CD14-positive monocyte (primary cell): ENCODE measurements around the gene AFF3. TPM values are rescaled to one million over a fixed set of nuclear protein-coding genes. Genes with fewer than 3 reads are reported as not detected.
A peak's percentile ranks its signal among the peaks of the same experiment; 100 is the strongest.

ENCODE experiments used
- DNase-seq, 3 donors: peaks; one replicate each; pipeline ENCODE4 v3.0.0-alpha.2; 2011 to 2022
- H2AFZ ChIP-seq: 2 replicates; pipeline ENCODE4 v1.6.0; 2012; ENCODE audit warnings: mild to moderate bottlenecking, low read depth, low read length, inconsistent platforms; ENCODE audit not compliant: insufficient read depth, poor library complexity, severe bottlenecking
- H3K27ac ChIP-seq, 2 donors: 1 replicate in 1 of 2; 2 replicates in 1 of 2; pipeline ENCODE4 v1.5.1; 2012 to 2013; ENCODE audit warnings: low read length in 2 of 2, control low read depth in 1 of 2, inconsistent platforms in 1 of 2, low read depth in 1 of 2, mild to moderate bottlenecking in 1 of 2
- H3K27me3 ChIP-seq, 2 donors: one replicate each; pipeline versions ENCODE4 v1.6.0 to v1.6.1; 2011 to 2013; ENCODE audit warnings: low read length in 2 of 2; ENCODE audit not compliant: control insufficient read depth in 2 of 2, insufficient read depth in 2 of 2
- H3K36me3 ChIP-seq, 2 donors: replicated peaks in 1 of 2; 1 replicate in 1 of 2; 2 replicates in 1 of 2; pipeline versions ENCODE4 v1.5.1 to v1.6.1; 2012 to 2013; ENCODE audit warnings: low read length in 2 of 2, control low read depth in 1 of 2, inconsistent platforms in 1 of 2, mild to moderate bottlenecking in 1 of 2; ENCODE audit not compliant: insufficient read depth in 2 of 2, control insufficient read depth in 1 of 2
- H3K4me1 ChIP-seq, 2 donors: 1 replicate in 1 of 2; 2 replicates in 1 of 2; pipeline versions ENCODE4 v1.5.1 to v1.6.1; 2012 to 2013; ENCODE audit warnings: low read length in 2 of 2, control low read depth in 1 of 2, inconsistent platforms in 1 of 2, mild to moderate bottlenecking in 1 of 2, moderate library complexity in 1 of 2; ENCODE audit not compliant: insufficient read depth in 2 of 2, control insufficient read depth in 1 of 2
- H3K4me2 ChIP-seq: replicated peaks from 2 replicates; pipeline ENCODE3; 2012; ENCODE audit warnings: low read length, moderate library complexity, mild to moderate bottlenecking; ENCODE audit not compliant: poor library complexity, severe bottlenecking; ENCODE audit errors: extremely low read depth
- H3K4me3 ChIP-seq, 3 experiments: fragments of 200-600 bp in 1 of 3; sonication (generic) in 1 of 3; replicated peaks in 1 of 3; 1 replicate in 2 of 3; 2 replicates in 1 of 3; pipeline ENCODE4 v1.5.1; 2011 to 2013; ENCODE audit warnings: low read length in 3 of 3, mild to moderate bottlenecking in 3 of 3, control low read depth in 2 of 3, low read depth in 2 of 3, inconsistent platforms in 1 of 3, moderate library complexity in 1 of 3
- H3K79me2 ChIP-seq: 2 replicates; pipeline ENCODE4 v1.6.0; 2012; ENCODE audit warnings: mild to moderate bottlenecking, control low read depth, inconsistent platforms, low read length, moderate library complexity; ENCODE audit not compliant: insufficient read depth
- H3K9ac ChIP-seq: 2 replicates; pipeline ENCODE4 v1.6.0; 2017; ENCODE audit warnings: low read length, mild to moderate bottlenecking; ENCODE audit not compliant: insufficient read depth, poor library complexity, severe bottlenecking
- H3K9me3 ChIP-seq, 2 donors: replicated peaks in 1 of 2; 1 replicate in 1 of 2; 2 replicates in 1 of 2; pipeline versions ENCODE4 v1.5.1 to v1.6.1; 2012 to 2013; ENCODE audit warnings: low read length in 2 of 2, control low read depth in 1 of 2; ENCODE audit not compliant: control insufficient read depth in 1 of 2, insufficient read depth in 1 of 2
- H4K20me1 ChIP-seq: 2 replicates; pipeline ENCODE4 v1.6.0; 2012; ENCODE audit warnings: mild to moderate bottlenecking, low read length, control low read depth, moderate library complexity; ENCODE audit not compliant: insufficient read depth
- H3K27ac Mint-ChIP-seq, 7 donors: one replicate each; pipeline ENCODE4 v1.8.0; 2020; ENCODE audit warnings: mild to moderate bottlenecking in 7 of 7, mixed read lengths in 7 of 7, moderate library complexity in 6 of 7, inconsistent platforms in 2 of 7
- H3K27me3 Mint-ChIP-seq, 3 donors: one replicate each; pipeline ENCODE4 v1.8.0; 2021 to 2022; ENCODE audit warnings: low read depth in 3 of 3, mild to moderate bottlenecking in 3 of 3, mixed read lengths in 3 of 3, moderate library complexity in 3 of 3, inconsistent platforms in 1 of 3
- H3K36me3 Mint-ChIP-seq, 2 donors: one replicate each; pipeline ENCODE4 v1.8.0; 2020; ENCODE audit warnings: mixed read lengths in 2 of 2, inconsistent platforms in 1 of 2, mild to moderate bottlenecking in 1 of 2
- H3K4me1 Mint-ChIP-seq: one replicate; pipeline ENCODE4 v1.8.0; 2020; ENCODE audit warnings: mild to moderate bottlenecking, mixed read lengths
- H3K4me3 Mint-ChIP-seq, 2 donors: one replicate each; pipeline ENCODE4 v1.8.0; 2020; ENCODE audit warnings: mild to moderate bottlenecking in 2 of 2, mixed read lengths in 2 of 2, moderate library complexity in 1 of 2
- H3K9me3 Mint-ChIP-seq, 7 donors: one replicate each; pipeline ENCODE4 v1.8.0; 2020 to 2022; ENCODE audit warnings: mixed read lengths in 7 of 7, mild to moderate bottlenecking in 6 of 7, moderate library complexity in 6 of 7, inconsistent platforms in 2 of 7
- whole genome bisulfite sequencing: methylation state at CpG from one replicate; pipeline ENCODE4 v1.1.5; 2013; ENCODE audit warnings: missing lambda C conversion rate; ENCODE audit not compliant: insufficient coverage; 5-methylcytosine and 5-hydroxymethylcytosine counted together
- intact Hi-C, 2 donors: fragments of 100-400 bp; cut with micrococcal nuclease; formaldehyde crosslinking; loops; one replicate each; pipeline versions ENCODE4 v1.15.0 to v1.15.1; 2023
- polyA plus RNA-seq, 3 donors: library from polyadenylated mRNA; depleted of rRNA in 1 of 3; unstranded in 2 of 3; stranded (reverse) in 1 of 3; fragments of 300-500 nt in 2 of 3; fragments of >200 nt in 1 of 3; fragmentation: Illumina TruSeq in 2 of 3; gene quantifications; 1 replicate in 2 of 3; 2 replicates in 1 of 3; pipeline ENCODE4 v1.2.3, GENCODE V29; 2012 to 2021
- TF ChIP-seq, protein P1 (sequence below): fragments of 200-600 bp; IDR thresholded peaks from one replicate; pipeline ENCODE4 v1.8.0; 2022; ENCODE audit warnings: antibody characterized with exemption, mild to moderate bottlenecking

AFF3 gene
- polyA plus RNA-seq, 3 donors, result 0.17 to 4.1 (median 0.49) TPM

DNA sequence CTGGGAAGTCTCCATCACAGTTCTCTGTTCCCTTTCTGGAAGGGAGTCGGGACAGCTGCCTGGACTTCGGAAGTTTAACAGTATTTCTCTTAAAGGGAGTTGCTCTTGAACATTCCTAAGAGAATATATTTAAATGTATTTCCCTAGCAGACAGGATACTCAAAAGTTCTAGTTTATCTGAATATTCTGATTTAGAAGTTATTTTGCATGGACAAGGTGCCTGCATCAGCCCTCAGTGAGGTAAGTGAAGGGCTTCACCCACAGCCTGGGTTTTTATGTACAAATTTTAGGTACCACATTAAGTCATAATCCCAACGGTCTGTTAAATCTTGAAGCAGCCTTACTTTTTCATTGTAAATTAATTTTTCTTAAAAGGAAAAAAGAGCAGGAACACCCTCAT is 587.5 kb downstream of the AFF3 start:
- intact Hi-C loops, result loop anchor here (5.0 to 10.0 kb wide), 5 partner anchors 220 to 1430 kb away; no protein-coding TSS in a partner anchor
- Histone ChIP-seq H3K36me3 (peaks cover 0 to 7% of the 10 kb centered on the region in 2 donors), H3K9ac (no peak overlapping the region)

DNA sequence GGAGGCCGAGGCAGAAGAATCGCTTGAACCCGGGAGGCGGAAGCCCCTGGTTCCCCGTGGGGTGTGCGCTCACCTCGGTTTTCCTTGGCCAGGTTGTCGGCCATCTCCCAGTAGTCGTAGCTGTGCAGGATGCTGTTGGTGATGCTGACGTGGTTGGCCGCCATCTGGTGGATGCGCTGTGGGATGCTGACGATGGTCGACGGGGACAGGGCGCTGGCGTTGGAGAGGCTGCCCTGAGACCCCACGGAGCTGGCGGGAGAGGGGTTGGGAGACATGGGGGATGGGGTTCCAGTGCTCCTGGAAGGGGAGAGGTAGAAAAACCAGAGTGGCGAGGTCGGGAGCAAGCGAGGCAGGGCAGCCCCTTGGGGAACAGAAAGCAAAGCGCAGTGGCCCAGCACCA is 588.2 kb downstream of the AFF3 start:
- Histone ChIP-seq H3K27ac (peak overlapping the region in 1 of 2 donors; percentile 66), H4K20me1 (no peaks in the 10 kb centered on the region), H3K79me2 (no peaks in the 10 kb centered on the region), H3K4me1 (peaks cover 23 to 26% of the 10 kb centered on the region in 2 donors), H3K36me3 (peaks cover 0 to 7% of the 10 kb centered on the region in 2 donors), H3K4me2 (no peak overlapping the region), H3K27me3 (no peaks in the 10 kb centered on the region), H3K9ac (no peak overlapping the region), H2AFZ (no peak overlapping the region), H3K9me3 (no peaks in the 10 kb centered on the region), H3K4me3 (no peak overlapping the region)
- no peak for DNase-seq
- H3K27ac Mint-ChIP-seq, result peak overlapping the region in 2 of 7 donors; percentile 26 to 30
- no peak overlapping the region for H3K4me3 Mint-ChIP-seq
- 99% methylated on average over 22 of the region's 23 CpGs for WGBS
- H3K9me3 Mint-ChIP-seq, result peaks cover 0 to 4% (median 0%) of the 10 kb centered on the region in 7 donors
- intact Hi-C loops, result loop anchor here in 1 of 2 donors (10.0 kb wide), 3 partner anchors 221 to 1431 kb away; no protein-coding TSS in a partner anchor
- peaks cover 25 to 30% of the 10 kb centered on the region in 2 donors for H3K36me3 Mint-ChIP-seq
- H3K27me3 Mint-ChIP-seq, result no peaks in the 10 kb centered on the region
- peaks cover 27% of the 10 kb centered on the region for H3K4me1 Mint-ChIP-seq
- TF ChIP-seq, protein P1, sequence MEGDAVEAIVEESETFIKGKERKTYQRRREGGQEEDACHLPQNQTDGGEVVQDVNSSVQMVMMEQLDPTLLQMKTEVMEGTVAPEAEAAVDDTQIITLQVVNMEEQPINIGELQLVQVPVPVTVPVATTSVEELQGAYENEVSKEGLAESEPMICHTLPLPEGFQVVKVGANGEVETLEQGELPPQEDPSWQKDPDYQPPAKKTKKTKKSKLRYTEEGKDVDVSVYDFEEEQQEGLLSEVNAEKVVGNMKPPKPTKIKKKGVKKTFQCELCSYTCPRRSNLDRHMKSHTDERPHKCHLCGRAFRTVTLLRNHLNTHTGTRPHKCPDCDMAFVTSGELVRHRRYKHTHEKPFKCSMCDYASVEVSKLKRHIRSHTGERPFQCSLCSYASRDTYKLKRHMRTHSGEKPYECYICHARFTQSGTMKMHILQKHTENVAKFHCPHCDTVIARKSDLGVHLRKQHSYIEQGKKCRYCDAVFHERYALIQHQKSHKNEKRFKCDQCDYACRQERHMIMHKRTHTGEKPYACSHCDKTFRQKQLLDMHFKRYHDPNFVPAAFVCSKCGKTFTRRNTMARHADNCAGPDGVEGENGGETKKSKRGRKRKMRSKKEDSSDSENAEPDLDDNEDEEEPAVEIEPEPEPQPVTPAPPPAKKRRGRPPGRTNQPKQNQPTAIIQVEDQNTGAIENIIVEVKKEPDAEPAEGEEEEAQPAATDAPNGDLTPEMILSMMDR, result no peak

More for the DNA sequence above, 587.5 kb downstream of the AFF3 start:
- Histone ChIP-seq H3K27me3 (no peaks in the 10 kb centered on the region), H3K4me1 (peaks cover 23 to 26% of the 10 kb centered on the region in 2 donors), H4K20me1 (no peaks in the 10 kb centered on the region), H2AFZ (no peak overlapping the region), H3K4me2 (no peak overlapping the region), H3K79me2 (no peaks in the 10 kb centered on the region), H3K27ac (peak overlapping the region in 1 of 2 donors; percentile 66), H3K9me3 (no peaks in the 10 kb centered on the region), H3K4me3 (no peak overlapping the region)
- no peak for DNase-seq
- Mint-ChIP-seq H3K4me3 (no peak overlapping the region), H3K27ac (peak overlapping the region in 1 of 7 donors; percentile 49), H3K36me3 (peaks cover 23 to 25% of the 10 kb centered on the region in 2 donors), H3K9me3 (peaks cover 0 to 4% (median 0%) of the 10 kb centered on the region in 7 donors), H3K4me1 (peaks cover 28% of the 10 kb centered on the region), H3K27me3 (no peaks in the 10 kb centered on the region)
- TF ChIP-seq, protein P1, result no peak
- WGBS, result no CpG with 5 or more reads among the region's 3 CpGs
